H1 (cell line): ENCODE data around the gene NAXD. TPM values are rescaled to one million over a fixed set of nuclear protein-coding genes. Genes with fewer than 3 reads are reported as not detected.
A peak's percentile ranks its signal among the peaks of the same experiment; 100 is the strongest.

Experiments
- ATF2 ChIP-seq: IDR thresholded peaks from 2 replicates; pipeline ENCODE4 v1.6.1; 2012; ENCODE audit warnings: low read length, inconsistent platforms
- BCL11A ChIP-seq, 2 experiments: IDR thresholded peaks; one replicate each; pipeline ENCODE4 v1.6.1; 2011; ENCODE audit warnings: low read depth in 2 of 2, low read length in 2 of 2, mild to moderate bottlenecking in 2 of 2
- BRCA1 ChIP-seq: IDR thresholded peaks from 2 replicates; pipeline ENCODE4 v1.6.1; 2012; ENCODE audit warnings: low read depth, low read length, improper control_type of control experiment
- CBX5 ChIP-seq: fragments of 300-800, 300-1000 bp; sonication (generic); IDR thresholded peaks from 2 replicates; pipeline ENCODE4 v1.7.1; 2016; ENCODE audit warnings: antibody characterized with exemption, low read length, low read depth
- CTCF ChIP-seq, 3 experiments: IDR thresholded peaks; 1 replicate in 2 of 3; 2 replicates in 1 of 3; pipeline versions ENCODE4 v1.5.1 to v1.6.1; 2011; ENCODE audit warnings: low read length in 3 of 3, mild to moderate bottlenecking in 3 of 3, inconsistent platforms in 2 of 3, low read depth in 1 of 3, moderate library complexity in 1 of 3; ENCODE audit not compliant: insufficient read depth in 1 of 3; ENCODE audit errors: control extremely low read depth in 1 of 3
- EP300 ChIP-seq, 2 experiments: IDR thresholded peaks; 1 replicate in 1 of 2; 2 replicates in 1 of 2; pipeline ENCODE4 v1.6.1; 2011 to 2012; ENCODE audit warnings: low read depth in 2 of 2, low read length in 2 of 2, mild to moderate bottlenecking in 2 of 2, borderline replicate concordance in 1 of 2, inconsistent platforms in 1 of 2, moderate library complexity in 1 of 2
- EZH2 ChIP-seq: fragments of 200-600 bp; sonication (generic); IDR thresholded peaks from 2 replicates; pipeline ENCODE4 v1.7.1; 2012; ENCODE audit warnings: low read depth, mild to moderate bottlenecking, moderate library complexity, low read length, inconsistent platforms; ENCODE audit not compliant: severe bottlenecking
- FOSL1 ChIP-seq: IDR thresholded peaks from 2 replicates; pipeline ENCODE4 v1.6.1; 2011; ENCODE audit warnings: mild to moderate bottlenecking, low read depth, low read length, moderate library complexity; ENCODE audit not compliant: insufficient read depth
- JUN ChIP-seq: IDR thresholded peaks from 2 replicates; pipeline ENCODE4 v1.6.1; 2011; ENCODE audit warnings: low read depth, mild to moderate bottlenecking, improper control_type of control experiment, low read length
- KDM5A ChIP-seq: fragments of 200-600 bp; IDR thresholded peaks from 2 replicates; pipeline ENCODE4 v1.7.1; 2012; ENCODE audit warnings: mild to moderate bottlenecking, low read length, inconsistent platforms, mixed read lengths
- MAFK ChIP-seq: IDR thresholded peaks from 2 replicates; pipeline ENCODE4 v1.6.1; 2012; ENCODE audit warnings: low read depth, mild to moderate bottlenecking, improper control_type of control experiment, low read length
- MAX ChIP-seq: IDR thresholded peaks from 2 replicates; pipeline ENCODE4 v1.6.1; 2012; ENCODE audit warnings: inconsistent platforms
- NANOG ChIP-seq: IDR thresholded peaks from 2 replicates; pipeline ENCODE4 v1.6.1; 2011; ENCODE audit warnings: low read length, low read depth, mild to moderate bottlenecking, inconsistent platforms; ENCODE audit not compliant: insufficient read depth, poor library complexity, severe bottlenecking
- NRF1 ChIP-seq: IDR thresholded peaks from 2 replicates; pipeline ENCODE4 v1.6.1; 2011; ENCODE audit warnings: mild to moderate bottlenecking, low read depth, low read length, improper control_type of control experiment
- RNF2 ChIP-seq: fragments of 200-900, 300-1000 bp; sonication (generic); IDR thresholded peaks from 2 replicates; pipeline ENCODE4 v1.7.1; 2016; ENCODE audit warnings: borderline replicate concordance, low read depth, mild to moderate bottlenecking, antibody characterized with exemption, low read length; ENCODE audit not compliant: poor library complexity, severe bottlenecking; ENCODE audit errors: missing control alignments
- SIRT6 ChIP-seq: IDR thresholded peaks from one replicate; pipeline ENCODE4 v1.7.1; 2012; ENCODE audit warnings: low read length, inconsistent platforms
- TAF1 ChIP-seq: IDR thresholded peaks from 2 replicates; pipeline ENCODE4 v1.6.1; 2011; ENCODE audit warnings: mild to moderate bottlenecking, low read depth, low read length
- polyA plus RNA-seq, 7 experiments: library from polyadenylated mRNA; depleted of rRNA in 3 of 7; stranded (reverse) in 5 of 7; unstranded in 2 of 7; fragments of >200 nt in 5 of 7; fragments of 200-250 nt in 2 of 7; gene quantifications; 1 replicate in 5 of 7; 2 replicates in 1 of 7; 4 replicates in 1 of 7; pipeline versions ENCODE4 v1.2.1 to v1.2.3, GENCODE V29; 2011 to 2013; ENCODE audit warnings: missing spikeins in 2 of 7, mixed read lengths in 2 of 7
- total RNA-seq: library from RNA; stranded (reverse); fragmentation: NEBNext Ultra II Directional; extraction: Animal tissue kit (Norgen Biotek cat#: 25700); gene quantifications from 2 replicates; pipeline ENCODE4 v1.2.1, GENCODE V29; 2021

Gene NAXD
- total and polyA plus RNA-seq, 2 of the 8 experiments (the other 6 are each of a cell fraction or from before 2014, with no cell fraction given) = 25.4 to 35.5 TPM

GRCh38 chr13:110616103-110617101 is 1.1 kb downstream of the NAXD start (continued):
- peak in 1 of 3 experiments; percentile 12; a peak in 1 of 4 replicates for TF ChIP-seq CTCF (IDR thresholded peaks at IDR 0.05; ENCODE audit: control extremely low read depth in 1 of 3, insufficient read depth in 1 of 3, low read depth in 1 of 3, low read length in 3 of 3)
- no peak for TF ChIP-seq EP300 (IDR thresholded peaks at IDR 0.05; ENCODE audit: borderline replicate concordance in 1 of 2, low read depth in 2 of 2, low read length in 2 of 2)
- TF ChIP-seq MAFK = no peak
- no peak for TF ChIP-seq FOSL1
- TF ChIP-seq NRF1 = no peak
- TF ChIP-seq ATF2 = no peak
- no peak for TF ChIP-seq RNF2
- no peak for TF ChIP-seq SIRT6
- no peak for TF ChIP-seq EZH2
- TF ChIP-seq MAX = peak; percentile 25; the same call in 1 of the 2 replicates
- no peak for TF ChIP-seq BRCA1
- TF ChIP-seq KDM5A = no peak
- TF ChIP-seq CBX5 = no peak
- no peak for TF ChIP-seq BCL11A (IDR thresholded peaks at IDR 0.05; ENCODE audit: low read depth in 2 of 2, low read length in 2 of 2)
- TF ChIP-seq JUN = no peak
- no peak for TF ChIP-seq TAF1
- TF ChIP-seq NANOG = no peak
